Activated T-helper 9 cell treated with anti-CD3 and anti-CD28 coated beads, Interleukin-2, amount 50 U/mL, for 16 hours (primary cell): ENCODE results near the gene SDK1.

Experiments used
- DNase-seq: peaks from one replicate; pipeline ENCODE4 v3.0.0-alpha.2; 2020; ENCODE audit warnings: low read depth

Gene SDK1

GRCh38 chr7:3459111-3459510 lies 158.1 kb downstream of the SDK1 start:
- no peak for DNase-seq

- DNase-seq = peak; percentile 17
These were observed 160.9 kb downstream of the SDK1 start for GRCh38 chr7:3461923-3462322.

GRCh38 chr7:3463696-3464095 lies 162.6 kb downstream of the SDK1 start:
- no peak for DNase-seq

GRCh38 chr7:3464900-3465622 lies 164.0 kb downstream of the SDK1 start:
- DNase-seq = no peak

- no peak for DNase-seq
These were observed 165.2 kb downstream of the SDK1 start for GRCh38 chr7:3466261-3466660.

GRCh38 chr7:3469641-3470040 lies 168.6 kb downstream of the SDK1 start:
- no peak for DNase-seq

- no peak for DNase-seq
These were observed 179.1 kb downstream of the SDK1 start for GRCh38 chr7:3480197-3480596.

- DNase-seq = no peak
These were observed 180.4 kb downstream of the SDK1 start for GRCh38 chr7:3481435-3481834.

- no peak for DNase-seq
These were observed 181.3 kb downstream of the SDK1 start for GRCh38 chr7:3482147-3482921.

GRCh38 chr7:3486841-3487240 lies 185.8 kb downstream of the SDK1 start:
- DNase-seq = no peak

- no peak for DNase-seq
These were observed 187.8 kb downstream of the SDK1 start for GRCh38 chr7:3488829-3489228.

GRCh38 chr7:3493499-3493898 lies 192.4 kb downstream of the SDK1 start:
- DNase-seq = no peak

GRCh38 chr7:3494947-3495346 lies 193.9 kb downstream of the SDK1 start:
- no peak for DNase-seq

GRCh38 chr7:3495530-3495929 lies 194.5 kb downstream of the SDK1 start:
- DNase-seq = no peak

- DNase-seq = no peak
These were observed 194.9 kb downstream of the SDK1 start for GRCh38 chr7:3495954-3496353.

- no peak for DNase-seq
These were observed 196.7 kb downstream of the SDK1 start for GRCh38 chr7:3497796-3498195.

- DNase-seq = no peak
These were observed 200.6 kb downstream of the SDK1 start for GRCh38 chr7:3501671-3502070.

- no peak for DNase-seq
These were observed 203.3 kb downstream of the SDK1 start for GRCh38 chr7:3504384-3504783.

GRCh38 chr7:3510101-3511020 lies 209.3 kb downstream of the SDK1 start:
- DNase-seq = no peak

- no peak for DNase-seq
These were observed 216.3 kb downstream of the SDK1 start for GRCh38 chr7:3517344-3517743.

- DNase-seq = no peak
These were observed 217.5 kb downstream of the SDK1 start for GRCh38 chr7:3518546-3518945.

GRCh38 chr7:3520206-3520605 lies 219.2 kb downstream of the SDK1 start:
- no peak for DNase-seq
